GM19238 (cell line): ENCODE results near the gene PSMD4.
"Not testable (repeated sequence)": the region's sequence is repeated elsewhere in the genome, so short reads cannot be mapped to it uniquely, and the experiment has no call there.

ENCODE experiments used
- DNase-seq: peaks from one replicate; pipeline ENCODE4 v3.0.0; 2011; ENCODE audit warnings: low spot score; ENCODE audit not compliant: insufficient read length

PSMD4 gene

GRCh38 chr1:151273924-151274466 lies 19.5 kb downstream of the PSMD4 start:
- DNase-seq: no peak

GRCh38 chr1:151275341-151275740 lies 20.8 kb downstream of the PSMD4 start:
- not testable (repeated sequence) for DNase-seq

- no peak for DNase-seq
Measured at GRCh38 chr1:151277249-151277648, 22.7 kb downstream of the PSMD4 start.

- peak; percentile 80 for DNase-seq
Measured at GRCh38 chr1:151281225-151281968, 26.9 kb downstream of the PSMD4 start.

- DNase-seq: peak; percentile 98
Measured at GRCh38 chr1:151281969-151282882, 27.7 kb downstream of the PSMD4 start, which contains the start of gene ZNF687. TSS of gene ZNF687 (plus strand) at chr1:151282299. CDS start at chr1:151286292, 3,993 bp downstream.

GRCh38 chr1:151282883-151283725 lies 28.6 kb downstream of the PSMD4 start:
- DNase-seq: peak; percentile 46

- no peak for DNase-seq
Measured at GRCh38 chr1:151284013-151284577, 29.6 kb downstream of the PSMD4 start.

- no peak for DNase-seq
Measured at GRCh38 chr1:151286619-151287340, 32.2 kb downstream of the PSMD4 start.

- no peak for DNase-seq
Measured at GRCh38 chr1:151287341-151287699, 32.8 kb downstream of the PSMD4 start.

- no peak for DNase-seq
Measured at GRCh38 chr1:151287767-151288500, 33.4 kb downstream of the PSMD4 start.

- DNase-seq: no peak
Measured at GRCh38 chr1:151288502-151288901, 34.0 kb downstream of the PSMD4 start.

GRCh38 chr1:151289080-151289935 lies 34.8 kb downstream of the PSMD4 start:
- DNase-seq: no peak

- no peak for DNase-seq
Measured at GRCh38 chr1:151289991-151290708, 35.6 kb downstream of the PSMD4 start.

GRCh38 chr1:151290709-151291303 lies 36.3 kb downstream of the PSMD4 start:
- DNase-seq: no peak

GRCh38 chr1:151292207-151293030 lies 37.9 kb downstream of the PSMD4 start:
- no peak for DNase-seq

GRCh38 chr1:151293093-151293492 lies 38.6 kb downstream of the PSMD4 start:
- DNase-seq: no peak
